HEK293 (cell line): ENCODE data around the gene EMCN.
A peak's percentile ranks its signal among the peaks of the same experiment; 100 is the strongest.
"Not testable (repeated sequence)": the region's sequence is repeated elsewhere in the genome, so short reads cannot be mapped to it uniquely, and the experiment has no call there.

Experiments used
- CTCF ChIA-PET: fragments of 350-600 bp; formaldehyde crosslinking; extraction: SDS; loops from one replicate; lab custom pipeline; 2021; ENCODE audit warnings: antibody characterized with exemption; lab: Yijun Ruan, JAX
- POLR2A ChIA-PET: fragments of 300-600 bp; formaldehyde crosslinking; extraction: SDS; loops from one replicate; lab custom pipeline; 2020; ENCODE audit warnings: antibody characterized with exemption, inconsistent platforms; lab: Yijun Ruan, JAX
- H3K27ac ChIP-seq: fragments of 200-500 bp; sonication (Bioruptor generic); 2 replicates; pipeline ENCODE4 v1.5.1; 2014; ENCODE audit warnings: low read depth, low read length, control low read depth, inconsistent platforms; ENCODE audit errors: extremely low read depth
- H3K36me3 ChIP-seq, 2 experiments: fragments of 200-500 bp in 1 of 2; sonication (Bioruptor generic) in 1 of 2; 1 replicate in 1 of 2; 2 replicates in 1 of 2; pipeline ENCODE4 v1.5.1; 2014 to 2017; ENCODE audit warnings: inconsistent platforms in 2 of 2, low read length in 2 of 2; ENCODE audit not compliant: control insufficient read depth in 2 of 2, insufficient read depth in 1 of 2
- H3K4me1 ChIP-seq: fragments of 200-500 bp; sonication (Bioruptor generic); 2 replicates; pipeline ENCODE4 v1.5.1; 2014; ENCODE audit warnings: mild to moderate bottlenecking, low read length, inconsistent platforms; ENCODE audit not compliant: control insufficient read depth, insufficient read depth
- H3K4me3 ChIP-seq: 2 replicates; pipeline ENCODE4 v1.5.1; 2011; ENCODE audit warnings: low read depth, mild to moderate bottlenecking, control low read depth, low read length, moderate library complexity
- H3K9me3 ChIP-seq: fragments of 200-500 bp; sonication (Bioruptor generic); 2 replicates; pipeline ENCODE4 v1.5.1; 2014; ENCODE audit warnings: low read depth, low read length, inconsistent platforms; ENCODE audit not compliant: control insufficient read depth, insufficient read depth
- BCL11B ChIP-seq: fragments of 450-650 bp; formaldehyde crosslinking; IDR thresholded peaks from 2 replicates; pipeline ENCODE4 v1.5.1; 2016; ENCODE audit warnings: low read depth, missing biosample characterization, missing genetic modification characterization
- HOXA7 ChIP-seq: sonication (generic); formaldehyde crosslinking; IDR thresholded peaks from 2 replicates; pipeline ENCODE4 v1.8.1; 2022; ENCODE audit warnings: missing genetic modification reagents, borderline replicate concordance
- KLF7 ChIP-seq: fragments of 450-650 bp; formaldehyde crosslinking; IDR thresholded peaks from 2 replicates; pipeline ENCODE4 v1.5.1; 2016; ENCODE audit warnings: missing biosample characterization, missing genetic modification characterization, borderline replicate concordance
- TCF7L2 ChIP-seq: IDR thresholded peaks from 2 replicates; pipeline ENCODE4 v1.6.1; 2011; ENCODE audit warnings: low read depth, mild to moderate bottlenecking, inconsistent platforms, low read length, moderate library complexity, borderline replicate concordance
- WT1 ChIP-seq: fragments of 450-650 bp; formaldehyde crosslinking; IDR thresholded peaks from 2 replicates; pipeline ENCODE4 v1.5.1; 2016; ENCODE audit warnings: missing biosample characterization, missing genetic modification characterization
- ZEB2 ChIP-seq: fragments of 450-650 bp; formaldehyde crosslinking; IDR thresholded peaks from 2 replicates; pipeline ENCODE4 v1.5.1; 2016; ENCODE audit warnings: missing biosample characterization, missing genetic modification characterization
- ZFP37 ChIP-seq: fragments of 450-650 bp; formaldehyde crosslinking; IDR thresholded peaks from 2 replicates; pipeline ENCODE4 v1.5.1; 2016; ENCODE audit warnings: missing biosample characterization, missing genetic modification characterization
- ZIC2 ChIP-seq: fragments of 450-650 bp; formaldehyde crosslinking; IDR thresholded peaks from 2 replicates; pipeline ENCODE4 v1.5.1; 2016; ENCODE audit warnings: missing biosample characterization, missing genetic modification characterization
- ZNF10 ChIP-seq: fragments of 450-650 bp; formaldehyde crosslinking; IDR thresholded peaks from 2 replicates; pipeline ENCODE4 v1.5.1; 2017; ENCODE audit warnings: missing biosample characterization, missing genetic modification characterization
- ZNF2 ChIP-seq: fragments of 450-650 bp; formaldehyde crosslinking; IDR thresholded peaks from 2 replicates; pipeline ENCODE4 v1.5.1; 2016; ENCODE audit warnings: missing biosample characterization, missing genetic modification characterization
- ZNF302 ChIP-seq: fragments of 450-650 bp; formaldehyde crosslinking; IDR thresholded peaks from 2 replicates; pipeline ENCODE4 v1.5.1; 2016; ENCODE audit warnings: missing biosample characterization, missing genetic modification characterization, low read depth
- ZNF324 ChIP-seq: fragments of 450-650 bp; formaldehyde crosslinking; IDR thresholded peaks from 2 replicates; pipeline ENCODE4 v1.5.1; 2016; ENCODE audit warnings: missing biosample characterization, missing genetic modification characterization
- ZNF501 ChIP-seq: fragments of 450-650 bp; formaldehyde crosslinking; IDR thresholded peaks from 2 replicates; pipeline ENCODE4 v1.5.1; 2016; ENCODE audit warnings: missing biosample characterization, missing genetic modification characterization
- ZNF510 ChIP-seq: fragments of 450-650 bp; formaldehyde crosslinking; IDR thresholded peaks from 2 replicates; pipeline ENCODE4 v1.5.1; 2018; ENCODE audit warnings: mild to moderate bottlenecking, missing genetic modification characterization, missing biosample characterization; ENCODE audit not compliant: insufficient replicate concordance
- ZNF514 ChIP-seq: fragments of 450-650 bp; formaldehyde crosslinking; IDR thresholded peaks from 2 replicates; pipeline ENCODE4 v1.5.1; 2016; ENCODE audit warnings: missing biosample characterization, missing genetic modification characterization
- ZNF560 ChIP-seq: fragments of 450-650 bp; formaldehyde crosslinking; IDR thresholded peaks from 2 replicates; pipeline ENCODE4 v1.5.1; 2017; ENCODE audit warnings: missing biosample characterization, missing genetic modification characterization, borderline replicate concordance
- ZNF621 ChIP-seq: fragments of 450-650 bp; formaldehyde crosslinking; IDR thresholded peaks from 2 replicates; pipeline ENCODE4 v1.5.1; 2017; ENCODE audit warnings: missing biosample characterization, missing genetic modification characterization
- ZNF626 ChIP-seq: fragments of 450-650 bp; sonication (Bioruptor Pico); formaldehyde crosslinking; IDR thresholded peaks from 2 replicates; pipeline ENCODE4 v1.5.1; 2018; ENCODE audit warnings: missing biosample characterization, missing genetic modification characterization, inconsistent platforms
- ZNF768 ChIP-seq: fragments of 450-650 bp; formaldehyde crosslinking; IDR thresholded peaks from 2 replicates; pipeline ENCODE4 v1.5.1; 2018; ENCODE audit warnings: missing biosample characterization, mild to moderate bottlenecking, missing genetic modification characterization
- ZSCAN16 ChIP-seq: fragments of 450-650 bp; formaldehyde crosslinking; IDR thresholded peaks from 2 replicates; pipeline ENCODE4 v1.5.1; 2016; ENCODE audit warnings: missing biosample characterization, missing genetic modification characterization
- TF ChIP-seq, protein P1 (sequence below): fragments of 450-650 bp; formaldehyde crosslinking; IDR thresholded peaks from 2 replicates; pipeline ENCODE4 v1.5.1; 2016; ENCODE audit warnings: missing biosample characterization, missing genetic modification characterization

Gene EMCN

DNA sequence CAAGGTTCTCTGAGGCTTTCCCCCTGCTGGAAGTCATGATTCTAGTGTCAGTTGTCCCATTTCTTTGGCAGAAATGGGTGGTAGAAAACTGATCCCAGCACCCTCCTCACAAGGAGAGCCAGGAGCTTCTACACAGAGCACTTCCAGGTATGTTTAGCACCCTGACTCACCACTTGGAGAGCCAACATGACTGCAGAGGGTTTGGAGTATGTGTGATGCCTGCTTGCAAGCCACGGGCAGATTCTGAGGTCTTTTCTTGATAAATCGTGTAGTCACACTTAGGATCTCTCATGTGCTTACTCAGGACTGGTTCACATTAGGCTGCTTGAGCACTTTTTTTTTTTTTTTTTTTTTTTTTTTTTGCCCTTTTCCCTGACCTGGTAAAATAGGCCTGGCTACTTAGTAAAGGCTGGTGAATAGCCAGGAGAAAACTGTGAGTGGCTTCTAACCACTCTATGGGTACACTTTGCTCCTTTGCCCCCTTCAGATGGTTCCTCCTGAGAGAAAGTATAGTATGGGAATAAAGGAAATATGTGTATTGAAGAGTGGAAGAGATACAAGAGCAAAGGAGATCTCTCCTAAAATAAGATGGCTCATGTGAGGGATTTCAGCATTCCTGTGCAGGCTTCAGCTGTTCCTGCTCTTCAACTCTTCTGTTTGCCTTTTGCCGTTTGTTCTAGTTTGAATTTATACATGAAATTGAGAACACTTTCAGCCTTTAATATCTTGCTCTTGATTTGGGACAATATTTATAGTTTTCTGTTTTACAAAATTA, 103.6 kb downstream of the EMCN start:
- Histone ChIP-seq H3K36me3 (no peaks in the 10 kb centered on the region), H3K27ac (no peak overlapping the region), H3K9me3 (no peaks in the 10 kb centered on the region), H3K4me1 (no peaks in the 10 kb centered on the region), H3K4me3 (no peak overlapping the region)
- CTCF ChIA-PET, result no interaction called here
- TF ChIP-seq ZNF324 (tag by site-specific recombination) (no peak), ZSCAN16 (no peak), ZNF2 (tag by site-specific recombination) (no peak), ZFP37 (tag by site-specific recombination) (no peak)
- POLR2A ChIA-PET, result no interaction called here

DNA sequence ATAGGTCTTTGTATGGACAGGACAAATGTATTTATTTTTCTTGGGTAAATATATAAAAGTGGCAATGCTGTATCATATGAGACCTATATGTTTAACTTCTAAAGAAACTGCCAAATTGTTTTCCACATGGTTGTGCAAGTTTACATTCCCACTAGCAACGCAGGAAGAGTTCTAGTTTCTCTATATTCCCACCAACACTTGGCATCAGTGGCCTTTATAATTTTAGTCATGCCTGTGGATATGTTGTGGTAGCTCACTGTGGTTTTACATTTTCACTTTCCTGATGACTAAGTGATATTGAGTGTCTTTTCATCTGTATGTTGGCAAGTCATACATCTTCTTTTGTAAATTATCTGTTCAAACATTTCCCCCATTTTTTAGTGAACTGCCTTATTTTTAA, 126.0 kb downstream of the EMCN start:
- no peak for TF ChIP-seq ZEB2 (tag by site-specific recombination)
- no peak for TF ChIP-seq BCL11B (tag by site-specific recombination)
- TF ChIP-seq, all 188 proteins: peak for 0
- POLR2A ChIA-PET, result no interaction called here
- CTCF ChIA-PET, result no interaction called here
- Histone ChIP-seq H3K27ac (no peak overlapping the region), H3K4me1 (no peaks in the 10 kb centered on the region), H3K9me3 (no peaks in the 10 kb centered on the region), H3K4me3 (no peak overlapping the region), H3K36me3 (no peaks in the 10 kb centered on the region)

GRCh38 chr4:100391086-100391485, 126.7 kb downstream of the EMCN start:
- H3K4me3 ChIP-seq, result no peak overlapping the region
- ChIA-PET CTCF (no interaction called here), POLR2A (no interaction called here)
- TF ChIP-seq WT1 (tag by site-specific recombination) (no peak), ZNF302 (tag by site-specific recombination) (no peak), ZIC2 (no peak), ZNF510 (tag by site-specific recombination) (no peak), ZNF10 (tag by site-specific recombination) (no peak), ZNF768 (tag by site-specific recombination) (no peak), ZNF621 (tag by site-specific recombination) (no peak), ZNF560 (tag by site-specific recombination) (no peak)
- no peaks in the 10 kb centered on the region for H3K9me3 ChIP-seq
- no peak overlapping the region for H3K27ac ChIP-seq
- no peaks in the 10 kb centered on the region for H3K4me1 ChIP-seq
- no peaks in the 10 kb centered on the region for H3K36me3 ChIP-seq

DNA sequence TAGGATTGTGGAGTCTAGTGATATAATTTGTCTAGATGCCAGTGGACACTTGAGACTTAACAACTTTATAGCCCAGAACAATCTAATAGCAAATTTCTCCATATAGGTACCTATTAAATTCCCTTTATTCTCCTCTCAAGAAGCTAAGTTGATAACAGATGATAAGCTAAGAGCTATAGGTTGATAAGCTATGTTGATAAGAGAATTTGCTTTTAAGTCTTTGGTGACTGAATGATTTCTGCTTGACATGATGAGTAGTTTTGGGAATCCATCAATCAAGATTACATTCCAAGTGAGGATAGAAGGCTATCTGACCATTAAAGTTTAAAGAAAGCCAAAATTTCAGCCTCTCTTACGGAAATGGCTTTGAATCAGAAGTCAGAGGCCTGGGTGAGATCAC, 131.6 kb downstream of the EMCN start:
- CTCF ChIA-PET, result no interaction called here
- POLR2A ChIA-PET, result no interaction called here

DNA sequence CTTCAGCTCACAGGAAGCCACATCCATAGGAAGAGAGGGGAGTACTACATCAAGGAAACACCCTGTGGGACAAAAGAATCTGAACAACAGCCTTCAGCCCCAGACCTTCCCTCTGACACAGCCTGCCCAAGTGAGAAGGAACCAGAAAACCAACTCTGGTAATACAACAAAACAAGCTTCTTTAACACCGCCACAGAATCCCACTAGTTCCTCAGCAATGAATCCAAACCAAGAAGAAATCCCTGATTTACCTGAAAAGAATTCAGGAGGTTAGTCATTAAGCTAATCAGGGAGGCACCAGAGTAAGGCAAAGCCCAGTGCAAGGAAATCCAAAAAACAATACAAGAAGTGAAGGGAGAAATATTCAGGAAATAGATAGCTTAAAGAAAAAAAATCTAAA, 137.4 kb downstream of the EMCN start:
- POLR2A ChIA-PET, H3K36me3 ChIP-seq, H3K4me1 ChIP-seq, CTCF ChIA-PET, H3K4me3 ChIP-seq, H3K27ac ChIP-seq, H3K9me3 ChIP-seq: not testable (repeated sequence)

More for the DNA sequence above, 131.6 kb downstream of the EMCN start:
- no peak overlapping the region for H3K4me3 ChIP-seq
- no peaks in the 10 kb centered on the region for H3K4me1 ChIP-seq
- no peak overlapping the region for H3K27ac ChIP-seq
- H3K36me3 ChIP-seq, result no peaks in the 10 kb centered on the region
- TF ChIP-seq TCF7L2 (peak; percentile 90; the same call in 1 of the 2 replicates), ZNF626 (tag by site-specific recombination) (no peak), ZNF501 (tag by site-specific recombination) (no peak), HOXA7 (CRISPR knock-in tag) (no peak), KLF7 (tag by site-specific recombination) (no peak), ZNF514 (tag by site-specific recombination) (no peak)
- TF ChIP-seq, protein P1, sequence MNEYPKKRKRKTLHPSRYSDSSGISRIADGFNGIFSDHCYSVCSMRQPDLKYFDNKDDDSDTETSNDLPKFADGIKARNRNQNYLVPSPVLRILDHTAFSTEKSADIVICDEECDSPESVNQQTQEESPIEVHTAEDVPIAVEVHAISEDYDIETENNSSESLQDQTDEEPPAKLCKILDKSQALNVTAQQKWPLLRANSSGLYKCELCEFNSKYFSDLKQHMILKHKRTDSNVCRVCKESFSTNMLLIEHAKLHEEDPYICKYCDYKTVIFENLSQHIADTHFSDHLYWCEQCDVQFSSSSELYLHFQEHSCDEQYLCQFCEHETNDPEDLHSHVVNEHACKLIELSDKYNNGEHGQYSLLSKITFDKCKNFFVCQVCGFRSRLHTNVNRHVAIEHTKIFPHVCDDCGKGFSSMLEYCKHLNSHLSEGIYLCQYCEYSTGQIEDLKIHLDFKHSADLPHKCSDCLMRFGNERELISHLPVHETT (tag by site-specific recombination), result no peak
- H3K9me3 ChIP-seq, result no peaks in the 10 kb centered on the region
